H1 (cell line): ENCODE data around the gene MROH7. TPM values are rescaled to one million over a fixed set of nuclear protein-coding genes. Genes with fewer than 3 reads are reported as not detected.

ENCODE experiments used
- JUN ChIP-seq: IDR thresholded peaks from 2 replicates; pipeline ENCODE4 v1.6.1; 2011; ENCODE audit warnings: low read depth, mild to moderate bottlenecking, improper control_type of control experiment, low read length
- RNF2 ChIP-seq: fragments of 200-900, 300-1000 bp; sonication (generic); IDR thresholded peaks from 2 replicates; pipeline ENCODE4 v1.7.1; 2016; ENCODE audit warnings: borderline replicate concordance, low read depth, mild to moderate bottlenecking, antibody characterized with exemption, low read length; ENCODE audit not compliant: poor library complexity, severe bottlenecking; ENCODE audit errors: missing control alignments
- polyA plus RNA-seq, 7 experiments: library from polyadenylated mRNA; depleted of rRNA in 3 of 7; stranded (reverse) in 5 of 7; unstranded in 2 of 7; fragments of >200 nt in 5 of 7; fragments of 200-250 nt in 2 of 7; gene quantifications; 1 replicate in 5 of 7; 2 replicates in 1 of 7; 4 replicates in 1 of 7; pipeline versions ENCODE4 v1.2.1 to v1.2.3, GENCODE V29; 2011 to 2013; ENCODE audit warnings: missing spikeins in 2 of 7, mixed read lengths in 2 of 7
- total RNA-seq: library from RNA; stranded (reverse); fragmentation: NEBNext Ultra II Directional; extraction: Animal tissue kit (Norgen Biotek cat#: 25700); gene quantifications from 2 replicates; pipeline ENCODE4 v1.2.1, GENCODE V29; 2021

MROH7 gene
- total and polyA plus RNA-seq, 2 of the 8 experiments (the other 6 are each of a cell fraction or from before 2014, with no cell fraction given), result 0.07 to 0.20 TPM

DNA sequence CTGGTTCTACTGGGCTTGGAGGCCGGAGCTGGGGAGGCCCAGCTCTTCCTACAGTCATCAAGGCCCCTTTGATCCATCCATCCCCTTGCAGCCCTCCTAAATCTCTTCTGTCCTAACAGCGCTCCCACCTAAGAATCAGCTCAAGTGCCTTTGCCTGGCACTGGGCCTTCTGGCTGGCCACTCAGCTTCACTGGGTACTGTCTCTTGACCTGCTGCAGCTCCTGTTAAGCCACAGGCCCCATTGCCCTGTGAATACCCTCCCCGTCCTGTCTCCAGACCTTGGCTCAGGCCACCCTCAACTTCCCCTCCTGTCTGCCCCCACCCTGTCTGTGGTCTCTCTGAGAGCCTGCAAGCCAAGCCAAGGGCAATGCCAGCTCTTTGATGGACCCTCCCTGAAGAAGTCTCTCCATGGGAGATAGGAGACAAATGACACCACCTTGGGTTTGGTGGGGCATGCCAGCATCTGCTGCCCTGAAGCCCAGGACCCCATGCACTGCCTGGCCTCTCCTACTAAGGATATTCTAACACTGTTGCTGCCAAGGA lies 45.6 kb upstream of the MROH7 start (continued):
- TF ChIP-seq JUN (no peak), RNF2 (no peak)
